HUES48 (cell line): ENCODE results near the gene SLC6A13.

ENCODE experiments used
- H3K27ac ChIP-seq: one replicate; pipeline ENCODE4 v1.7.0; 2013; ENCODE audit warnings: low read depth, low read length, inconsistent platforms
- H3K27me3 ChIP-seq: 2 replicates; pipeline ENCODE4 v1.6.1; 2013; ENCODE audit warnings: mild to moderate bottlenecking, low read length; ENCODE audit not compliant: control insufficient read depth, insufficient read depth
- H3K36me3 ChIP-seq: 2 replicates; pipeline ENCODE4 v1.6.1; 2013; ENCODE audit warnings: low read length; ENCODE audit not compliant: control insufficient read depth, insufficient read depth
- H3K4me1 ChIP-seq: 2 replicates; pipeline ENCODE4 v1.6.1; 2013; ENCODE audit warnings: mild to moderate bottlenecking, low read length; ENCODE audit not compliant: control insufficient read depth, insufficient read depth
- H3K4me3 ChIP-seq: 2 replicates; pipeline ENCODE4 v1.5.1; 2013; ENCODE audit warnings: mild to moderate bottlenecking, low read depth, low read length
- H3K9ac ChIP-seq: 2 replicates; pipeline ENCODE4 v1.6.1; 2013; ENCODE audit warnings: mild to moderate bottlenecking, low read depth, low read length, moderate library complexity
- H3K9me3 ChIP-seq: 2 replicates; pipeline ENCODE4 v1.6.1; 2013; ENCODE audit warnings: low read length; ENCODE audit not compliant: control insufficient read depth, insufficient read depth

The SLC6A13 gene

GRCh38 chr12:206746-207440, 55.7 kb downstream of the SLC6A13 start:
- H3K9ac ChIP-seq = no peak overlapping the region
- no peaks in the 10 kb centered on the region for H3K36me3 ChIP-seq
- H3K4me3 ChIP-seq = no peak overlapping the region
- peaks cover 8% of the 10 kb centered on the region for H3K4me1 ChIP-seq
- H3K27me3 ChIP-seq = peaks cover 84% of the 10 kb centered on the region
- no peaks in the 10 kb centered on the region for H3K9me3 ChIP-seq
- no peak overlapping the region for H3K27ac ChIP-seq

GRCh38 chr12:205026-205425, 57.6 kb downstream of the SLC6A13 start:
- peaks cover 8% of the 10 kb centered on the region for H3K4me1 ChIP-seq
- H3K9ac ChIP-seq = no peak overlapping the region
- peaks cover 82% of the 10 kb centered on the region for H3K27me3 ChIP-seq
- no peak overlapping the region for H3K4me3 ChIP-seq
- no peaks in the 10 kb centered on the region for H3K9me3 ChIP-seq
- H3K27ac ChIP-seq = no peak overlapping the region
- H3K36me3 ChIP-seq = no peaks in the 10 kb centered on the region

GRCh38 chr12:204261-204678, 58.4 kb downstream of the SLC6A13 start:
- Histone ChIP-seq H3K27ac (no peak overlapping the region), H3K9me3 (no peaks in the 10 kb centered on the region), H3K36me3 (no peaks in the 10 kb centered on the region), H3K27me3 (peaks cover 74% of the 10 kb centered on the region), H3K4me1 (peaks cover 8% of the 10 kb centered on the region), H3K4me3 (peak overlapping the region; percentile 76), H3K9ac (no peak overlapping the region)

GRCh38 chr12:203462-204260, 59.0 kb downstream of the SLC6A13 start:
- Histone ChIP-seq H3K4me1 (peaks cover 8% of the 10 kb centered on the region), H3K27ac (no peak overlapping the region), H3K27me3 (peaks cover 71% of the 10 kb centered on the region), H3K4me3 (peak overlapping the region; percentile 76), H3K9ac (no peak overlapping the region), H3K36me3 (no peaks in the 10 kb centered on the region), H3K9me3 (no peaks in the 10 kb centered on the region)

GRCh38 chr12:203074-203461, 59.6 kb downstream of the SLC6A13 start:
- Histone ChIP-seq H3K9ac (no peak overlapping the region), H3K9me3 (no peaks in the 10 kb centered on the region), H3K36me3 (no peaks in the 10 kb centered on the region), H3K4me3 (peak overlapping the region; percentile 76), H3K27ac (no peak overlapping the region), H3K27me3 (peaks cover 71% of the 10 kb centered on the region), H3K4me1 (peaks cover 8% of the 10 kb centered on the region)

- Histone ChIP-seq H3K9ac (no peak overlapping the region), H3K36me3 (no peaks in the 10 kb centered on the region), H3K4me1 (peaks cover 8% of the 10 kb centered on the region), H3K4me3 (peak overlapping the region; percentile 38), H3K27me3 (peaks cover 66% of the 10 kb centered on the region), H3K9me3 (no peaks in the 10 kb centered on the region), H3K27ac (no peak overlapping the region)
Observed at GRCh38 chr12:202081-202731, 60.4 kb downstream of the SLC6A13 start.

GRCh38 chr12:201361-201760, 61.3 kb downstream of the SLC6A13 start:
- Histone ChIP-seq H3K36me3 (no peaks in the 10 kb centered on the region), H3K9me3 (no peaks in the 10 kb centered on the region), H3K9ac (no peak overlapping the region), H3K27ac (no peak overlapping the region), H3K4me3 (no peak overlapping the region), H3K4me1 (peaks cover 8% of the 10 kb centered on the region), H3K27me3 (peaks cover 60% of the 10 kb centered on the region)

- no peak overlapping the region for H3K27ac ChIP-seq
- no peaks in the 10 kb centered on the region for H3K36me3 ChIP-seq
- H3K9ac ChIP-seq = no peak overlapping the region
- H3K9me3 ChIP-seq = no peaks in the 10 kb centered on the region
- peaks cover 37% of the 10 kb centered on the region for H3K27me3 ChIP-seq
- peaks cover 8% of the 10 kb centered on the region for H3K4me1 ChIP-seq
- H3K4me3 ChIP-seq = no peak overlapping the region
Observed at GRCh38 chr12:198705-199104, 63.9 kb downstream of the SLC6A13 start.

GRCh38 chr12:197911-198695, 64.5 kb downstream of the SLC6A13 start:
- peaks cover 8% of the 10 kb centered on the region for H3K4me1 ChIP-seq
- H3K27ac ChIP-seq = no peak overlapping the region
- H3K27me3 ChIP-seq = peaks cover 31% of the 10 kb centered on the region
- no peaks in the 10 kb centered on the region for H3K36me3 ChIP-seq
- H3K9me3 ChIP-seq = no peaks in the 10 kb centered on the region
- no peak overlapping the region for H3K9ac ChIP-seq
- no peak overlapping the region for H3K4me3 ChIP-seq

- Histone ChIP-seq H3K4me3 (no peak overlapping the region), H3K9ac (no peak overlapping the region), H3K9me3 (no peaks in the 10 kb centered on the region), H3K27ac (no peak overlapping the region), H3K27me3 (peaks cover 23% of the 10 kb centered on the region), H3K36me3 (no peaks in the 10 kb centered on the region), H3K4me1 (peaks cover 4% of the 10 kb centered on the region)
Observed at GRCh38 chr12:197347-197746, 65.3 kb downstream of the SLC6A13 start.
